Bronchial smooth muscle cell (primary cell): ENCODE data around the gene SCYGR5. TPM values are rescaled to one million over a fixed set of nuclear protein-coding genes. Genes with fewer than 3 reads are reported as not detected.

ENCODE experiments used
- total RNA-seq: library from RNA; depleted of rRNA; stranded (reverse); fragments of >200 nt; gene quantifications from 2 replicates; pipeline ENCODE4 v1.2.1, GENCODE V29; 2014

The SCYGR5 gene, protein sequence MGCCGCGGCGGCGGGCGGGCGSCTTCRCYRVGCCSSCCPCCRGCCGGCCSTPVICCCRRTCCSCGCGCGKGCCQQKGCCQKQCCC
- not detected in 2 replicates for total RNA-seq

DNA sequence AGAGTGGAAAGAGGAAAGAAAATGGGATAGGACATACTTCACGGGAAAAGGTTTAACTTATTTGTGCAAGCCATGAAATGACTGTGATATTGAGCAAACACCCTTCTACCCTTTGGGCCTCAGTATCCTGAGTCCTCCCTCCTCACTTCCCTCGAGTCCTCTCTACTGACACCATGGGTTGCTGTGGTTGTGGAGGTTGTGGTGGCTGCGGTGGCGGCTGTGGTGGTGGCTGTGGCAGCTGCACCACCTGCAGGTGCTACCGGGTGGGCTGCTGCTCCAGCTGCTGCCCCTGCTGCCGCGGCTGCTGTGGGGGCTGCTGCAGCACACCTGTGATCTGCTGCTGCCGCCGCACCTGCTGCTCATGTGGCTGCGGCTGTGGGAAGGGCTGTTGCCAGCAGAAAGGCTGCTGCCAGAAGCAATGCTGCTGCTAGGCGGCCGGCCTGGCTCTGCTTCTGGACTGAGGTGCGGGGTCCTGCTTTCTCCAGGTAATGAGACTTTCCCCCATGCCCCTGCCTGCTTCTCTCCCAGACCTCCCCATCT lies at the start of gene SCYGR5:
SCYGR5 (plus strand) TSS at position 174 of the 540 bp plus-strand sequence; CDS start at position 174, 0 bp downstream.

DNA sequence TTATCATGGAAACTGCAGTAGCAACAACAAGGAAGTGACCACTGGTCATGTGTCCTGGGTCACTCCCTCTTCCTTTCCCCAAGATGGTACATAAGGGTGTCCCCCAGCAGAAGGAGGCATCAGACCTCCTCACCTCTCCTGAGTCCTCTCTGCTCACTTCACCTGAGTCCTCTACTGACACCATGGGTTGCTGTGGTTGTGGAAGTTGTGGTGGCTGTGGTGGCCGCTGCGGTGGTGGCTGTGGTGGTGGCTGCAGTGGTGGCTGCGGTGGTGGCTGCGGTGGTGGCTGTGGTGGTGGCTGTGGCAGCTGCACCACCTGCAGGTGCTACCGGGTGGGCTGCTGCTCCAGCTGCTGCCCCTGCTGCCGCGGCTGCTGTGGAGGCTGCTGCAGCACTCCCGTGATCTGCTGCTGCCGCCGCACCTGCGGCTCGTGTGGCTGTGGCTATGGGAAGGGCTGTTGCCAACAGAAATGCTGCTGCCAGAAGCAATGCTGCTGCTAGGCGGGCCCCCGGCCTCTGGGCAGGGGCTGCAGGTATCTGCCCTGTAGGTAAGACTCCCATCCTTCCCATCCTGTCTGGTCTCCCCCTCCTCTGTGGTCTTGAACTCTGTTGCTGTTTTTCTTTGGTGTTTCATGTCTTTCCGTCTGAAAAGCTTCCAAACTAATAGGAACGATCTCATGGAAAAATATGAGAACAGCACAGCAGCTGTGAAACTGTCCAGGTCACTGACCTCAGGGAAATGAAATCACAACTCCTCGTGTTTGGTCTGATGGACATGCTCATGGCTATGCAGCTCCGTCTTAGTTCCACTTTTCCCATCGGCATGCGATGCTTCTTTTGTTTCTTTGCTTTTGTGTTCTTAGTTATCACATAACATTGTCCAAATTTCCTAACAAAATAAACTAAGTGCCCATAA lies 49.0 kb upstream of the SCYGR5 start, which contains the start of gene SCYGR4:
SCYGR4 (plus strand) TSS at position 183 of the 915 bp plus-strand sequence; CDS start at position 183, 0 bp downstream.

Other genes with a start within 250 kb of the SCYGR5 start
- 14.3 and 24.6 TPM in 2 replicates for gene AGFG1, start 194.6 kb upstream of the SCYGR5 start, total RNA-seq
- gene SCYGR2, start 67.9 kb upstream of the SCYGR5 start, total RNA-seq, result not detected in 2 replicates
- not detected in 2 replicates for gene SCYGR3, start 52.0 kb upstream of the SCYGR5 start, total RNA-seq
- not detected in 2 replicates for gene SCYGR4, start 49.3 kb upstream of the SCYGR5 start, total RNA-seq
- gene SLC19A3, start 51.2 kb downstream of the SCYGR5 start, total RNA-seq, result under 0.01 and 0.16 TPM in 2 replicates
- gene SCYGR6, start 58.0 kb downstream of the SCYGR5 start, total RNA-seq, result not detected in 2 replicates
- not detected in 2 replicates for gene SCYGR7, start 61.5 kb downstream of the SCYGR5 start, total RNA-seq
- gene SCYGR8, start 79.1 kb downstream of the SCYGR5 start, total RNA-seq, result not detected in 2 replicates
- not detected in 2 replicates for gene CCL20, start 147.0 kb downstream of the SCYGR5 start, total RNA-seq
- gene DAW1, start 204.8 kb downstream of the SCYGR5 start, total RNA-seq, result 0.16 TPM in 1 of 2 replicates, not detected in the other